Stimulated activated CD4-positive, alpha-beta T cell treated with anti-CD3 and anti-CD28 coated beads, Interleukin-1b, Interleukin-23, amount 100 ng/mL, for 1 hour (primary cell): ENCODE results near the gene GTF2B.
"Not testable (repeated sequence)": the region's sequence is repeated elsewhere in the genome, so short reads cannot be mapped to it uniquely, and the experiment has no call there.

Source experiments
- DNase-seq, 2 donors: peaks; one replicate each; pipeline ENCODE4 v3.0.0-alpha.2; 2020; ENCODE audit warnings: low read depth in 2 of 2

GTF2B gene

GRCh38 chr1:88885933-88886332 lies 5.4 kb downstream of the GTF2B start:
- no peak for DNase-seq

GRCh38 chr1:88883156-88883555 lies 8.2 kb downstream of the GTF2B start:
- no peak for DNase-seq

GRCh38 chr1:88880717-88881116 lies 10.7 kb downstream of the GTF2B start:
- not testable (repeated sequence) for DNase-seq

DNA sequence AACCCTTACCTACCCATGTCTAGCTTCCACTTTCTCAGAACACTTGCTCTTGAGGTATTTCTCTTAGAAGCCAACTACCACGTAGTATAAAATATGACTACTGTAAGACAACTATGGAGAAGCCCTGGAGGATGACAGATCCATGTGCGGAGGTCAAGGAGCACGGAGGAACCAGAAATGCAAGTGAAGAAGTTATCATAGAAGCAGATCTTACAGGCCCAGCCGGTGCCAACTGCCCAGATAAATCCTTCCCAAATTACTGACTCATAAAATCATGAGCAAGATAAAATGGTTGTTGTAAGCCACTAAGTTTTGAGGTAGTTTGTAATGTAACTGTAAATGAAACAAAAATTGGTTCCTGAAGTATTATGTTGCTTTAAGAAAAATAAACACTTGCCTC lies 12.6 kb downstream of the GTF2B start:
- DNase-seq = no peak

- no peak for DNase-seq
These were observed 13.5 kb downstream of the GTF2B start for GRCh38 chr1:88877911-88878310.

DNA sequence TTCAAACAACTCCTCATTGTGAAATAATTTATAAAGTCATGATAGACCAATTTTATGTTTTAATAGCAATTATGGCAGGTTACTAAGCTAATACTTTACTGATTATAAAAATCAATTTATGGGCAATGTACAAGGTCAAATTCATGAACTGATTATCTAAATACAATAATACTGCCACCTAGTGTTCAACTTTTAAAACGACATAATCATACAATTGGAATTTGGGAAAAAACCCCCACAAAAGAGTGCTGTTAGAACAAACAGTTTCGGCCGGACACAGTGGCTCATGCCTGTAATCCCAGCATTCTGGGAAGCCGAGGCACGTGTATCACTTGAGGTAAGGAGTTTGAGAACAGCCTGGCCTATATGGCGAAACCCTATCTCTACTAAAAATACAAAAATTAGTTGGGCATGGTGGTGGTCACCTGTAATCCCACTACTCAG lies 14.0 kb downstream of the GTF2B start:
- DNase-seq = no peak

- DNase-seq = no peak
These were observed 14.6 kb downstream of the GTF2B start for GRCh38 chr1:88876573-88877365.

GRCh38 chr1:88875595-88875994 lies 15.8 kb downstream of the GTF2B start:
- DNase-seq = no peak

- DNase-seq = no peak
These were observed 17.5 kb downstream of the GTF2B start for GRCh38 chr1:88873737-88874349.

- not testable (repeated sequence) for DNase-seq
These were observed 21.7 kb downstream of the GTF2B start for GRCh38 chr1:88869644-88870043.

- DNase-seq = no peak
These were observed 23.4 kb downstream of the GTF2B start for GRCh38 chr1:88867743-88868521.

- no peak for DNase-seq
These were observed 39.9 kb downstream of the GTF2B start for GRCh38 chr1:88851303-88852063.

- DNase-seq = no peak
These were observed 43.7 kb downstream of the GTF2B start for GRCh38 chr1:88847643-88848042.

DNA sequence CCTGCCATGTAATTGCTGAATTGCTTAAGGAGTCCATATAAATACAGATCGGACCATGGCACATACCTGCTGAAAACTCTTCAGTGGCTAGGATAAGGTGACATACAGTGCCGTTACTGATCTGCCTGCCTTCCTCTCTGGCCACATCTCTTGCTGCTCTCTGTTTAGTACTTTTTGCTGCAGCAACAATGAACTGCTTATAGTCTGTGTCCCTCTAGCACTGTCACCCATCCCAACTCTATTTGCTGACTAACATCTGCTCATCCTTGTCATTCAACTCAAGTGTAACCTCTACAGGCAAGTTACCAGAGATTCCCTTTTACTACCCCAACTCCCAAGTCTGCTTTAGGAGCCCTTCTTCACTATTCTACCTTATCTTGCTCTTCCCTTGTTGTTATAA lies 65.6 kb downstream of the GTF2B start:
- DNase-seq = no peak

- not testable (repeated sequence) for DNase-seq
These were observed 71.7 kb downstream of the GTF2B start for GRCh38 chr1:88819642-88820041.

DNA sequence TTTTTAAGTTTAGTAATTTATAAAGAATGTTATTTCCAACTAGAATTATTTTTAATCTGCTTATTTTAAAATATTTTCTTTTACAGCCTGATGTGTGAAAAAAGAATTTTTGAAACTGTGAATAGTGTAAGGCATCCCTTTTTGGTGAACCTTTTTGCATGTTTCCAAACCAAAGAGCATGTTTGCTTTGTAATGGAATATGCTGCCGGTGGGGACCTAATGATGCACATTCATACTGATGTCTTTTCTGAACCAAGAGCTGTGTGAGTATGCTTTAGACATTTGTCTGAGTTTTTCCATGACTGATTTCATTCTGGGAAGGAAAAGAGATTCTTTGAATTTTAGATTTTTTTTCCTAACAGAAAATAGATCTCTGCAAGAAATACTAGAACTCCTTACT lies 77.9 kb downstream of the GTF2B start:
- no peak for DNase-seq

DNA sequence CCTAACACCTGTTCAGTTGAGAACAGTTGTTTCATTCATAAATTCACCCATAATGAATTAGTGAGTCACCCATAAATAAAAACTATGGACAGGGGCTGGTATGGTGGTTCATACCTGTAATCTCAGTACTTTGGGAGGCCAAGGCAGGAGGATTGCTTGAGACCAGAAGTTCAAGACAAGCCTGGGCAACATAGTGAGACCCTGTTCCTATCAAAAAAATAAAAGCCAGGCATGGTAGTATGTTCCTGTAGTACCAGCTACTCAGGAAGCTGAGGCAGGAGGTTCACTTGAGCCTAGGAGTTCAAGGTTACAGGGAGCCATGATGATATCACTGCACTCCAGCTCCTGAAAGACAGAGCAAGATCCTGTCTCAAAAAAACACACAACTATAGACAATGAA lies 79.0 kb downstream of the GTF2B start:
- no peak for DNase-seq

DNA sequence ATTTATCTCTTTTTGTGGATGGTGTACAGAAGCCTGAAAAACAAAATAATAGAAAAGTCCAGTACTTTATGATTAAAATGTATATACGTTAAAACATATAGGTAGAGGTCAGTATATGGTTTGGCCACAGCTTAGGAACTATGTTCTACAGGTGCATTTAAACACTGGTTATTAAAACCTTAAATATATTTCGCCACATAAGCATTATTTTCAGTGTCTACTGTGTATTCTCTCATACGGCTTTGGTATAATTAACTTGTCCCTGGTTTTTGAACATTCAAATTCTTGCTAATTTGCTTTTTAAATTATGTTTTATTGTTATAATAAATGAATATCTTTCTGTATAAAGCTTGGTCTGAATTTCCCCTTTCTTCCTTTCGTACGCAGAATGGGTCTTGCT lies 87.9 kb downstream of the GTF2B start:
- no peak for DNase-seq

DNA sequence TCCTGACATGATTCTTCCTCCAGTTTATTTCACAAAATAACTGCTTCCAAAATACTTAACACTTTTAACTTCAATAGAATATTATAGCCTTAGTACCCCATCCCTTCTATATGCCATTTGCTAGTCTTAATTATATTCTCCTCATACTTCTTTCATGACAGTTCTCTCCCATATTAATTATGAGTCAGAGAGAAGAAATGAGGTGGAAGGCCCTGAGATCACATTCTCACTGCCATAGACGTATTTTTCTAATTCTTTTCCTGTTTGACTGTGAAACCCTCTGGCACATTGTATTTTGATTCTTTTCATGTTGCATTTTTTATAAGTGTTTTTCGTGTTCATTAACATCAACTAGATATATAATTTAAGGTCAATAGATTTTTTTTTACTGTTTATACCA lies 88.4 kb downstream of the GTF2B start:
- no peak for DNase-seq
